Measurements from ENCODE around the gene NRARP. TPM values are rescaled to one million over a fixed set of nuclear protein-coding genes. Genes with fewer than 3 reads are reported as not detected.
A peak's percentile ranks its signal among the peaks of the same experiment; 100 is the strongest.
"Not testable (repeated sequence)": the region's sequence is repeated elsewhere in the genome, so short reads cannot be mapped to it uniquely, and the experiment has no call there.

The NRARP gene, protein sequence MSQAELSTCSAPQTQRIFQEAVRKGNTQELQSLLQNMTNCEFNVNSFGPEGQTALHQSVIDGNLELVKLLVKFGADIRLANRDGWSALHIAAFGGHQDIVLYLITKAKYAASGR
- total RNA-seq, result 36.6 and 52.0 TPM in 2 replicates

DNA sequence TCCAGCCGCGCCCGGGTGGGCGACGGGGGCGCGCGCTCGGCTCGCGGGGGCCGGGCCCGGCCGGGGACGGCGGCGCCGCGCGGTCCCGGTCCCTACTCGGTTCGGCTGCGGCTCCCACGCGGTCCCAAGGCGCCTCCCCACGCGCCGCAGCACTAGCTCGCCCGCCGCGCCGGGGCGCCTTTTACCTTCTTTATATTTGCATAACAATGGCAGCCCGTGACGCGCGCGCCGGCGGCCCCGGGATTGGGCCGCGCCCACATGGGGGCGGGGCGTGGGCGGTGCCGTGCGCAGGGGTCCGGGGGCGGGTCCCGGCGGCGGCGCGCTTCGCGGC is at the start of gene NRARP:
TSS of gene NRARP (minus strand) at position 154 of the 331 bp plus-strand sequence. CDS start 343 bp downstream, outside the sequence.
- DNase-seq (ENCODE audit: low read depth in 2 of 2), result peak in 1 of 2 donors; percentile 92

GRCh38 chr9:137350696-137351584 is 48.9 kb upstream of the NRARP start:
- DNase-seq (ENCODE audit: low read depth in 2 of 2), result no peak

GRCh38 chr9:137349471-137350033 is 47.5 kb upstream of the NRARP start:
- DNase-seq (ENCODE audit: low read depth in 2 of 2), result no peak

DNA sequence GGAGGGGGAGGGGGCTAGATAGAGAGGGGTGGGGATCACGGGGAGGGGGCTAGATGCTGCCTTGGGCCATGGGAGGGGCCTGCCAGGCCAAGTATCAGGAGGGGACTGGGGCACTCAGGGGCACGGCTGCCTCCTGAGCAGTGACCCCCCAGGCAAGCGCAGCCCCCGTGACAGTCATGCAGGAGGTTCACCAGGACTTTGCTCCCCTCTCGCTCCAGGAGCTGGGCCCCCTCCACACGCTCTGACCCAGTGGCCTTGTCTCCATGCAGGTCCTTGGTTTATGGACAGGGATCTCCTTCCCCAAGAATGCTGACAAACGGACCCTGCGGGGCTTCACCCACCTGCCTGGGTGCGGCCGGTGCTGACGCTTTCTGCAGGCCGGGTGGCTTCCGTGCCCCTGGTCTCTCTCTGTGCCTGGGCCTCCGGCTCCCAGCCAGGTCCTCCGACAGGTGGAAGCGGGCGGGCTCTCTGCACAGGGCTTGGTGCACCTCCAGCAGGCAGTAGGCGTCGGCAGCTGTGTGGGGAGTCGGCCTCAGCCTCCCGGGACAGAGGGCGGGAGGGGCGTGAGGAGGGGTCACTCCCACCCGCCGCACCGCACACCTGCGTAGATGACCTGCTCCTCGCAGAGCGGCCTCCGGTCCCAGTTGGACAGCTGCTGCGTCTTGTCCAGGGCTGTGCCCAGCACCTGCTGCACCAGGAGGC is 46.8 kb upstream of the NRARP start:
- no peak for DNase-seq (ENCODE audit: low read depth in 2 of 2)

- no peak for DNase-seq (ENCODE audit: low read depth in 2 of 2)
These were observed 45.9 kb upstream of the NRARP start for GRCh38 chr9:137347928-137348327.

- no peak for DNase-seq (ENCODE audit: low read depth in 2 of 2)
These were observed 40.4 kb upstream of the NRARP start for GRCh38 chr9:137342482-137342881.

DNA sequence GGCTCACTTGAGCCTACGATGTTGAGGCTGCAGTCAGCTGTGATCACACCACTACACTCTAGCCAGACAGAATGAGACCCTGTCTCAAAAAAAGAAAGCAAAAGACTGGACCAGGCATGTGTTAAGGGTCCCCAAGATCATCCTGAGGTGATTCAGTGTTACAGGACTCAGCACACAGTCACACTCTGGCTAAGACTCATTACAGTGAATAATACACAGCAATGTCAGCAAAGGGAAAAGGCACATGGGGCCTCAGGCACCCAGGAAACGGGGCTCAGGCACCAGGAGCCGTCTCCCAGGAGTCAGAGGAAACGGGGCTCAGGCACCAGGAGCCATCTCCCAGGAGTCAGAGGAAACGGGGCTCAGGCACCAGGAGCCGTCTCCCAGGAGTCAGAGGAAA is 39.2 kb upstream of the NRARP start:
- DNase-seq (ENCODE audit: low read depth in 2 of 2), result no peak

DNA sequence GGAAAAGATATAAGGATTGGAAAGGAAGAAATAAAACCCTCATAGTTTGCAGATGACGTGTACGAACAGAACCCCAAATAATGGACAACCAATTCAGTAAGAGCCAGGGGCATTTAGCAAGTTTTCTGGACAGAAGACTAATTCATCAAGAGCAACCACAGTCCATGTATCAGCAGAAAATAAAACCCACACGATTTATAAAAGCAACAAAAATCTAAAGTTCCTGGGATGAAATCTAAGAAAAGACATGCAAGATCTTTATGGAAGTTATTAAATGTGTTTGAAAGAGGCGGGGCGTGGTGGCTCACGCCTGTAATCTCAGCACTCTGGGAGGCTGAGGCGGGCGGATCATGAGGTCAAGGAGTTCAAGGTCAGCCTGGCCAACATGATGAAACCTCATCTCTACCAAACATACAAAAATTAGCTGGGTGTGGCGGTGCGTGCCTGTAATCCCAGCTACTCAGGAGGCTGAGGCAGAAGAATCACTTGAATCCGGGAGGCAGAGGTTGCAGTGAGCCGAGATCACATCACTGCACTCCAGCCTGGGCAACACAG is 37.9 kb upstream of the NRARP start:
- not testable (repeated sequence) for DNase-seq (ENCODE audit: low read depth in 2 of 2)

GRCh38 chr9:137339045-137339907 is 37.2 kb upstream of the NRARP start:
- peak in 1 of 2 donors; percentile 81 for DNase-seq (ENCODE audit: low read depth in 2 of 2)

- no peak for DNase-seq (ENCODE audit: low read depth in 2 of 2)
These were observed 34.7 kb upstream of the NRARP start for GRCh38 chr9:137336735-137337134.

DNA sequence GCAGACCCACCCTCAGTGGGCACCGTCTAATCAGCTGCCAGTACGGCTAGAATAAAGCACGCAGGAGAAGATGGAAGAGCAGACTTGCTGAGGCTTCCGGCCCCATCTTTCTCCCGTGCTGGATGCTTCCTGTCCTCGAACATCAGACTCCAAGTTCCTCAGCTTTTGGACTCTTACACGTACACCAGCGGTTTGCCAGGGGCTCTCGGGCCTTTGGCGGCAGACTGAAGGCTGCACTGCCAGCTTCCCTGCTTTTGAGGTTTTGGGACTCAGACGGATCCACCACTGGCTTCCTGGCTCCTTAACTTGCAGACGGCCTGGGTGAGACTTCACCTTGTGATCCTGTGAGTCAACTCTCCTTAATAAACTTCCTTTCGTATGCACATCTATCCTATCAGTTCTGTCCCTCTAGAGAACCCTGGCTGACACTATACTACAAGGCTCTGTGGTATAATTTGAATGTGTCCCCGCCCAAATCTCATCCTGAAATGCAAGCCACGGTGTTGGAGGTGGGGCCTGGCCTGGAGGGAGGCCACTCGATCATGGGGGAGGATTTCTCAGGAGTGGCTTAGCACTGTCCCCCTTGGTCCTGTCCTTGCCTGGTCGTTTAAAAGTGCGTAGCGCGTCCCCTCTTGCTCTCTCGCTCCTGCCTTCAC is 31.1 kb upstream of the NRARP start:
- DNase-seq (ENCODE audit: low read depth in 2 of 2), result peak in 1 of 2 donors; percentile 39

- DNase-seq (ENCODE audit: low read depth in 2 of 2), result no peak
These were observed 29.9 kb upstream of the NRARP start for GRCh38 chr9:137331929-137332328.

GRCh38 chr9:137330689-137331088 is 28.6 kb upstream of the NRARP start:
- no peak for DNase-seq (ENCODE audit: low read depth in 2 of 2)

GRCh38 chr9:137329590-137329989 is 27.5 kb upstream of the NRARP start:
- DNase-seq (ENCODE audit: low read depth in 2 of 2), result not testable (repeated sequence)

GRCh38 chr9:137327641-137328550 is 25.8 kb upstream of the NRARP start:
- not testable (repeated sequence) for DNase-seq (ENCODE audit: low read depth in 2 of 2)

DNA sequence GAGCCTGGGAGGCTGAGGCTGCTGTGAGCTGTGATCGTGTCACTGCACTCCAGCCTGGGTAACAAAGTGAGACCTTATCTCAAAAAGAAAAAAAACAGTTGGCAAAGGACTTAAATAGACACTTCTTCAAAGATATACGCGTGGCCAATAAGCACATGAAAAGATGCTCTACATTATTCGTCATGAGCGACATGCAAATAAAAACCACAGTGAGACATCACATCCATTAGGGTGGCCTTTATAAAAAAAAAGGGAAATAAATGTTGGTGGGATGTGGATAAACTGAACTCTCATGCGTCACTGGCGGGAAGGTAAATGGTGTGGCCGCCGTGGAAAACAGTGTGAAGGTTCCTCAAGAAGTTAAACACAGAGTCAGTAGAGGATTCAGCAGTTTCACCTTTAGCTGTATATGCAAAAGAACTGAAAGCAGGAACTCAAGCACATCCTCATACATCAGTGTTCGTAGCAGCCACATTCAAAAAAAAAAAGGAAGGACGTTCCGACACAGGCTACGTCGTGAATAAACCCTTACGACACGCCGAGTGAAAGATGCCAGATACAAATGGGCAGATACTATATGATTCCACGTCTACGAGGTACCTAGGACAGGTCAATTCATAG is 24.5 kb upstream of the NRARP start:
- no peak for DNase-seq (ENCODE audit: low read depth in 2 of 2)

- no peak for DNase-seq (ENCODE audit: low read depth in 2 of 2)
These were observed 23.7 kb upstream of the NRARP start for GRCh38 chr9:137325799-137326198.

GRCh38 chr9:137325124-137325523 is 23.1 kb upstream of the NRARP start:
- DNase-seq (ENCODE audit: low read depth in 2 of 2), result no peak

Data from dermis microvascular lymphatic vessel endothelial cell (primary cell).